ENCODE results near the gene ISL1. TPM values are rescaled to one million over a fixed set of nuclear protein-coding genes. Genes with fewer than 3 reads are reported as not detected.

The ISL1 gene
- total RNA-seq, 1 donor from 2014 or later, result not detected

DNA sequence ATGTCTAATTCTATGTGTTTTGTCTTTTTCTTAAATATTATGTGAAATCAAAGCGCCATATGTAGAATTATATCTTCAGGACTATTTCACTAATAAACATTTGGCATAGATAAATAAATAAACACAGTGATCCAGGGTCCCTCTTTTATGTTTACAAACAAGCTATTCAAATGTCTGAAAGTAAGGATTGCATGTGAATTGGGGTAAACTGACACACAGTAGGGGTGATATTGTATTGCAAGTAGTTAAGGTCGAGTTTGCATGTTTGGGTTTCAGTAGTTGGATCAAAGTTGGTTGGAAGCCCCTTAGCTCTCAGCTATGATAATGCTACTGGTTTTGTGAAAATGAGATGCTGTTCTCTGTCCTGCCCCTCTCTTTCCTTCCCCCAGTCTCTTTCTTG, 11.4 kb downstream of the ISL1 start:
- Mint-ChIP-seq H3K27me3 (peaks cover 71% of the 10 kb centered on the region), H3K4me1 (no peaks in the 10 kb centered on the region), H3K27ac (no peak overlapping the region), H3K9me3 (peaks cover 3% of the 10 kb centered on the region), H3K36me3 (ENCODE audit: low read depth) (no peaks in the 10 kb centered on the region), H3K4me3 (no peak overlapping the region)
- no peak for DNase-seq
- intact Hi-C loops (cut with micrococcal nuclease), result no loop called here

DNA sequence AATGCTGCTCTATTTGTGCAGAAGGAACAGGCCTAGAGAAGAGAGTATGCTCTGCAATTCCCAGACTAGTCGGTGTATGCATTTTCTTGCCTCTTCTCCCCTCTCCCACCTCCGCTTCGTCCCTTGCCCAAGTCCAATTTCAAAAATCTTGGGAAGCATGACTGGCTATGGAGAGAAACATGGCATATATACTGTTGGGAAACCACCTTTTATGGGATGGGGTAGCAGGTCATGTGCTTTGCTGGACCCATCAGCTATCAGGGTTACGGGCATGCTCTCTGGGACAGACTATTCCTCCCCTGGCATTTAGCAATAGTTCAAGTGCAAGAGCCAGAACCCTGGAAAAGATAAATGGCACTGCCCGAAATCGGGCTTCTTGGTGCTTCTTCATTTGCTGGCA, 12.0 kb downstream of the ISL1 start:
- intact Hi-C loops (cut with micrococcal nuclease), result no loop called here
- H3K27ac Mint-ChIP-seq, result no peak overlapping the region
- no peaks in the 10 kb centered on the region for H3K4me1 Mint-ChIP-seq
- peaks cover 7% of the 10 kb centered on the region for H3K9me3 Mint-ChIP-seq
- no peak overlapping the region for H3K4me3 Mint-ChIP-seq
- DNase-seq, result no peak
- no peaks in the 10 kb centered on the region for H3K36me3 Mint-ChIP-seq (ENCODE audit: low read depth)
- peaks cover 74% of the 10 kb centered on the region for H3K27me3 Mint-ChIP-seq

- Mint-ChIP-seq H3K27ac (peak overlapping the region; percentile 17), H3K9me3 (peaks cover 7% of the 10 kb centered on the region), H3K4me1 (no peaks in the 10 kb centered on the region), H3K4me3 (no peak overlapping the region), H3K27me3 (peaks cover 71% of the 10 kb centered on the region), H3K36me3 (ENCODE audit: low read depth) (no peaks in the 10 kb centered on the region)
- no peak for DNase-seq
- intact Hi-C loops (cut with micrococcal nuclease), result no loop called here
These were observed 12.6 kb downstream of the ISL1 start for GRCh38 chr5:51395666-51396356.

DNA sequence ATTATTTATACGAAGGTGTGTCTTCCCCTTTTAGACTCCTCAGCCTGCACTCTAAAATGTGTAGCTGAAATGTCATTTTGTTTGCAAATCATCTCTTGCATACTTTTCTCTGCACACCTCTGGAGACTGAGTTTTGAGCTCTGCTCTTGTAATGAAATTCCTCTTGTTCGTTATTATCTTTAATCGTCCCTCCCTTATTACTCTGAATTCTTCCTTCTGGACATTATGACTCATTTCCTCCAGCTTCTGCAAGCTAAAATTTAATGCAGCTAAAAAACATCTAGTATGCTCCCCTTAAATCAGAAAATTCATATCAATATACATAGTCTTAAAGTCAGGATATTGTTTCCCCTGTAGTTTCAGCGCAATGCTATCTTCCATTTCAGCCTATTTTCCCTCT, 13.5 kb downstream of the ISL1 start:
- no peak for DNase-seq
- intact Hi-C loops (cut with micrococcal nuclease), result no loop called here
- H3K27me3 Mint-ChIP-seq, result peaks cover 62% of the 10 kb centered on the region
- H3K4me3 Mint-ChIP-seq, result no peak overlapping the region
- no peaks in the 10 kb centered on the region for H3K36me3 Mint-ChIP-seq (ENCODE audit: low read depth)
- H3K9me3 Mint-ChIP-seq, result peaks cover 7% of the 10 kb centered on the region
- no peak overlapping the region for H3K27ac Mint-ChIP-seq
- H3K4me1 Mint-ChIP-seq, result no peaks in the 10 kb centered on the region

- Mint-ChIP-seq H3K4me3 (no peak overlapping the region), H3K36me3 (ENCODE audit: low read depth) (no peaks in the 10 kb centered on the region), H3K27ac (no peak overlapping the region), H3K4me1 (no peaks in the 10 kb centered on the region), H3K9me3 (peaks cover 7% of the 10 kb centered on the region), H3K27me3 (peaks cover 52% of the 10 kb centered on the region)
- DNase-seq, result no peak
- intact Hi-C loops (cut with micrococcal nuclease), result loop anchor here (2.0 kb wide), 1 partner anchor 13 kb away; no protein-coding TSS in a partner anchor
These were observed 14.7 kb downstream of the ISL1 start for GRCh38 chr5:51397996-51398395.

- H3K4me3 Mint-ChIP-seq, result no peak overlapping the region
- peaks cover 7% of the 10 kb centered on the region for H3K9me3 Mint-ChIP-seq
- peaks cover 50% of the 10 kb centered on the region for H3K27me3 Mint-ChIP-seq
- H3K36me3 Mint-ChIP-seq (ENCODE audit: low read depth), result no peaks in the 10 kb centered on the region
- H3K27ac Mint-ChIP-seq, result no peak overlapping the region
- DNase-seq, result no peak
- H3K4me1 Mint-ChIP-seq, result no peaks in the 10 kb centered on the region
- intact Hi-C loops (cut with micrococcal nuclease), result loop anchor here (2.0 kb wide), 1 partner anchor 14 kb away; no protein-coding TSS in a partner anchor
These were observed 15.8 kb downstream of the ISL1 start for GRCh38 chr5:51398875-51399642.

- H3K27me3 Mint-ChIP-seq, result peaks cover 47% of the 10 kb centered on the region
- no peaks in the 10 kb centered on the region for H3K4me1 Mint-ChIP-seq
- no peak overlapping the region for H3K4me3 Mint-ChIP-seq
- DNase-seq, result no peak
- no peaks in the 10 kb centered on the region for H3K36me3 Mint-ChIP-seq (ENCODE audit: low read depth)
- no peak overlapping the region for H3K27ac Mint-ChIP-seq
- peaks cover 7% of the 10 kb centered on the region for H3K9me3 Mint-ChIP-seq
- intact Hi-C loops (cut with micrococcal nuclease), result loop anchor here (2.0 kb wide), 1 partner anchor 15 kb away; no protein-coding TSS in a partner anchor
These were observed 16.4 kb downstream of the ISL1 start for GRCh38 chr5:51399643-51400006.

DNA sequence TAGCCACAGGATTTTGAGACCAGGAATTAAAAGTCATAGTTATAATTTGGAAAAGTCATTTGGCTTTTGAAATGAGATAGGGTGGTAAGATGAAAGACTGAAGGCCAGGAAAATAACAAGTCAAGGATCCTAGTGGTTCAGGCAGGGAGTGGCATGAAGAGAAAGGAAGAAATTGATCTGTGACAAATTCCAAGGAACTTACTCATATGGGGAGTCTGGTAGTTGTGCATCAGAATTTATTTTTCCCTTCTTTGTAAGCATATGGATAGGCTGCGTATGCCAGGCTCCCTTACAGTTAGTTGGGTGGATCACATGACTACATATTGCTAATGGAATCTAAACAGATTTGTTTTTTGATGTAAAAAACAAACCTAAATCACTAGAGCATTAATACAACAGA, 21.0 kb downstream of the ISL1 start:
- H3K9me3 Mint-ChIP-seq, result peaks cover 4% of the 10 kb centered on the region
- no peaks in the 10 kb centered on the region for H3K4me1 Mint-ChIP-seq
- H3K4me3 Mint-ChIP-seq, result no peak overlapping the region
- H3K27ac Mint-ChIP-seq, result no peak overlapping the region
- H3K27me3 Mint-ChIP-seq, result peaks cover 12% of the 10 kb centered on the region
- no peaks in the 10 kb centered on the region for H3K36me3 Mint-ChIP-seq (ENCODE audit: low read depth)
- intact Hi-C loops (cut with micrococcal nuclease), result no loop called here
- no peak for DNase-seq

GRCh38 chr5:51411921-51412325, 28.7 kb downstream of the ISL1 start:
- Mint-ChIP-seq H3K9me3 (no peaks in the 10 kb centered on the region), H3K36me3 (ENCODE audit: low read depth) (no peaks in the 10 kb centered on the region), H3K4me3 (no peak overlapping the region), H3K4me1 (no peaks in the 10 kb centered on the region), H3K27me3 (no peaks in the 10 kb centered on the region), H3K27ac (no peak overlapping the region)
- intact Hi-C loops (cut with micrococcal nuclease), result no loop called here
- no peak for DNase-seq

DNA sequence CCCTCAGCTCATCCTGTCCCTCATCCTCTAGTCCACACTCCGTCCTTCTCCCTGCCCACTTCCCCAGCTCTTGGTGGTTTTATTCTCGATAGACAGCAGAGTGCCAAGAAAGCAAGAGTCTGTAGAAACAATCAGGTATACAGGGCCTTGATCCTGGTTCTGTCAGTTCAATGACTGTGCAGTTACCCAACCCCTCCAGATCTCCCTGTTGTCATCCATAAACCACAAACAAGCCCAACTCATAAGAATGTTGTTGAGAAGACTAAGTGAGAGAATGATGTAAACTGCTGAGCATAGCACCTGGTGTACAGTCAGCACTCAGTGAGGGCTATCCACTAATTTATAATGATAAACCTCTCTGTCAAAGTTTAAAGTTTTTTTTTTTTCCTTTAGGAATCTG, 31.3 kb downstream of the ISL1 start:
- intact Hi-C loops (cut with micrococcal nuclease), result no loop called here
- Mint-ChIP-seq H3K9me3 (no peaks in the 10 kb centered on the region), H3K4me1 (no peaks in the 10 kb centered on the region), H3K27me3 (no peaks in the 10 kb centered on the region), H3K4me3 (no peak overlapping the region), H3K27ac (no peak overlapping the region), H3K36me3 (ENCODE audit: low read depth) (no peaks in the 10 kb centered on the region)
- DNase-seq, result no peak

GRCh38 chr5:51416149-51416548, 32.9 kb downstream of the ISL1 start:
- DNase-seq, result no peak
- Mint-ChIP-seq H3K4me3 (no peak overlapping the region), H3K4me1 (no peaks in the 10 kb centered on the region), H3K9me3 (no peaks in the 10 kb centered on the region), H3K27me3 (no peaks in the 10 kb centered on the region), H3K36me3 (ENCODE audit: low read depth) (no peaks in the 10 kb centered on the region), H3K27ac (no peak overlapping the region)
- intact Hi-C loops (cut with micrococcal nuclease), result no loop called here

GRCh38 chr5:51433052-51433710, 49.9 kb downstream of the ISL1 start:
- H3K4me3 Mint-ChIP-seq, result no peak overlapping the region
- H3K4me1 Mint-ChIP-seq, result no peaks in the 10 kb centered on the region
- no peaks in the 10 kb centered on the region for H3K27me3 Mint-ChIP-seq
- H3K9me3 Mint-ChIP-seq, result no peaks in the 10 kb centered on the region
- no peaks in the 10 kb centered on the region for H3K36me3 Mint-ChIP-seq (ENCODE audit: low read depth)
- no peak for DNase-seq
- H3K27ac Mint-ChIP-seq, result no peak overlapping the region
- intact Hi-C loops (cut with micrococcal nuclease), result no loop called here

- Mint-ChIP-seq H3K27me3 (no peaks in the 10 kb centered on the region), H3K9me3 (no peaks in the 10 kb centered on the region), H3K4me3 (no peak overlapping the region), H3K4me1 (no peaks in the 10 kb centered on the region), H3K27ac (no peak overlapping the region), H3K36me3 (ENCODE audit: low read depth) (no peaks in the 10 kb centered on the region)
- intact Hi-C loops (cut with micrococcal nuclease), result no loop called here
- no peak for DNase-seq
These were observed 56.0 kb downstream of the ISL1 start for GRCh38 chr5:51439232-51439631.
